Stimulated activated CD4-positive, alpha-beta T cell treated with anti-CD3 and anti-CD28 coated beads, Interleukin-1b, Interleukin-23, amount 100 ng/mL, for 48 hours (primary cell): ENCODE data around the gene PLA2G2F.
"Not testable (repeated sequence)": the region's sequence is repeated elsewhere in the genome, so short reads cannot be mapped to it uniquely, and the experiment has no call there.

Experiments used
- DNase-seq: peaks from one replicate; pipeline ENCODE4 v3.0.0-alpha.2; 2020

Gene PLA2G2F

DNA sequence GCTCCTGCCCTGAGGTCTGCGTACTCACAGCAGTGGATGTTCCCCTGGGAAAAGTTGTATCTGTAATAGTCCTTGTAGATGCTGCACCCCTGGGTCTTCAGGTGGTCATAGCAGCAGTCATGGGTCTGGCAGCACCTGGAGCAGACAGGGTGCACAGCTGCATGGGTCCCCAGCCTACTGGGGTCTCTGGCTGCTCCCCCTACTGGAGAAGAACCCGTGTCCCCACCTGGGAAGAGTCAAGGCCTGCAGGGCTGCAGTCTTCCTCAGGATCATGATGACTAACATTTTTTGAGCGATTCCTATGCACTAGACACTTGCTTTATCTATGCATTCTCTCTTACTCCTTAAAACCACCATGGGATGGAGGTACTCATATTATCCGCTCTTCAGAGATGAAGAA, 23.6 kb upstream of the PLA2G2F start:
- no peak for DNase-seq

DNA sequence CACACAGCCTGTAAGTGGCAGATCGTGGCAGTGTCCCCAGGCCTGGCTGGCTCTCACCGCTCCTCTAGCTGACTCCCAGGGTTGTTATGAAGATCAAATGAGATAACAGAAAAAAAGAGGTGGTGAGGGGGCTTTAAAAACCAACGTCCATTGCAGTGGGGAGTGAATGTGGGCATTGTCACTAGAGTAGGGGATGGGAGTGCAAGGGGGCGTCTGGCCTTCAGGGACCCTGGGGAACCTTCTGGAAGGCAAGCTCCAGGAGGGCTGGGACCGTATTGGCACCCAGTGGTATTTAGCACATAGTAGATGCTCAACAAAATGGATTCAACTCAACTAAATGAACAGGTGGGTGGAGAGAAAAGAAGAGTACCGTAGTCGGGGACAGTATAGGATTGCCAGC, 23.2 kb upstream of the PLA2G2F start:
- DNase-seq: no peak

DNA sequence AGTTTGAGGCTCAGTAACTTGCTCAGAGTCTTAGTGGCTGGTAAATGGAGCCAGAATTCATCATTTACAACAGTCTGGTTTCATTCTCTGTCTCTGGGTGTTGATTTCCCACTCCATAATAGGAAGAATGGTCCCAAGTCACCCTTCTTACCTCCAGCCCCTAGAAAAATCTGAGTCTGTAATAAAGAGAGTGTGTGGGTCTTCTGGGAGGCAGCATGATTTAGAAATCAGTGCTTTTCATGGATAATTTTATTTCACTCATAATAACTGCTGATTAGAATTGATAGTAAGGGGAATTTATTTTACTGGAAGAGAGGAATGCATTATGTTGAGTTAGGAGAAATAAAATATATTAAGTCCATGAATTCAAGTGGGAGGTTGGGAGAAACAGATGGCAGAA, 21.9 kb upstream of the PLA2G2F start:
- DNase-seq: no peak

DNA sequence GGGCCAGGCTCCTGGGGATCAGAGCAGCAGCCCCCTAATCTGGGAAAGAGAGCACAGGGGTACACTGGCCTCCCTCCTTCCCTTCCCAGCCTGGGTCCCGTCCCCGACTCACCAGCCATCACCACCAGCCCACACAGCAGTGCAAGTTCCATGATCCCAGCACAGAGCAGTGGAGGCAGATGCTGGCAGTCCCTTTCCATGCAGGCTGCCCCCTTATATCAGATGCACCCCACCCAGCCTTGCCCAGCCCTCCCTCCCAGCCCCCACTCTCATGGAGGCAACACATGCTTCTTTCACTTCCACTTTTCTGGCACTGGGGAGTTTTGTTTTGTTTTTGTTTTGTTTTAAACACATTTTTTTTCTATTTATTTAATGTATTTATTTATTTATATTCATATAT, 19.8 kb upstream of the PLA2G2F start, which contains the start of gene PLA2G2D:
TSS of gene PLA2G2D (minus strand) at position 190 of the 400 bp plus-strand sequence. CDS start at position 152, 38 bp downstream.
- DNase-seq: no peak

DNA sequence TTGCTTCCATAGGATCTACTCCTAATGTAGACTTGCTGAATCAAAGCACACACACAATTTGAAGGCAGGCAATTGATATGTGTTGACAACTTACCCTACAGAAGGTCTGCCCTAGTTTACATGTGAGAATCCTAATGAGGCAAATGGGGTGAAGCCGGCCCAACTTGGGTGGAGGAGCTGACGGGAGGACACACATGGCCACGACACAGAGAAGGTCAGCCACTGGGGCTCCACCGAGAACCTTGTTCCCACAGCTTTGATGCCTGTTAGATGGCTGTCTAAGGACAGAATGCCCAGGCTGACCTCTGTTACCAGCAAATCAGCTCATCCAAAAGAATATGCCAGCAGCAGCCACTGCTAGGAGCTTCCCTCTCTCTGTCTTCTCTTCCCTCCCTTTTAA, 18.3 kb upstream of the PLA2G2F start:
- DNase-seq: no peak

GRCh38 chr1:20123722-20124455, 15.2 kb upstream of the PLA2G2F start:
- no peak for DNase-seq

DNA sequence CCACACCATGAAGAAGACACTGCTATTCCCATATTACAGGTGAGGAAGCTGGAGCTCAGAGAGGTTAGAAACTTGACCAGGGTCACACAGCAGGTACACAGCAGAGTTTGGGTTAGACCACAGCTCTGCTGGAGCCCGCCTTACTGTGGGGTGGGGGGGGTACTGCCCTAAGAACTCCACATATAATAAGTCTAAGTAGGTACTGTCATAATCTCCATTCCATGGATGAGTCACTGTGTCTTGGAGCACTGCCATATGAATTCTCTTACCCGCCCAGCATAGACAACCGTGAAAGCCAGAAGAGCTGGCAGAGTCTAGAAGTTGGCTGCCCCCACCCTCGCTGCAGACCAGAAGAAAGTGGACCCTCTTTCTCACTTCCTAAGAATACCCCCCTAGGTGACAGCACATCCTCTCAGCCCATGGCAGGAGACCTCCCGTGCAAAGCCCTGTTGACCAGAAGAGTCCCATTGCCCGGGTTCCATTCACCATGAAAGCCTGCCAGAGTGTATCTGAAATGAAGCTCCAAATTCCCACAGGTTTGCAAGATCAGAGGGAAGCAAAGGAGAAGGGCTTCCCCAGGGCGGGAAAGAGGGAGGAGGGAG, 14.6 kb upstream of the PLA2G2F start:
- no peak for DNase-seq

GRCh38 chr1:20125100-20125499, 14.0 kb upstream of the PLA2G2F start:
- DNase-seq: no peak

DNA sequence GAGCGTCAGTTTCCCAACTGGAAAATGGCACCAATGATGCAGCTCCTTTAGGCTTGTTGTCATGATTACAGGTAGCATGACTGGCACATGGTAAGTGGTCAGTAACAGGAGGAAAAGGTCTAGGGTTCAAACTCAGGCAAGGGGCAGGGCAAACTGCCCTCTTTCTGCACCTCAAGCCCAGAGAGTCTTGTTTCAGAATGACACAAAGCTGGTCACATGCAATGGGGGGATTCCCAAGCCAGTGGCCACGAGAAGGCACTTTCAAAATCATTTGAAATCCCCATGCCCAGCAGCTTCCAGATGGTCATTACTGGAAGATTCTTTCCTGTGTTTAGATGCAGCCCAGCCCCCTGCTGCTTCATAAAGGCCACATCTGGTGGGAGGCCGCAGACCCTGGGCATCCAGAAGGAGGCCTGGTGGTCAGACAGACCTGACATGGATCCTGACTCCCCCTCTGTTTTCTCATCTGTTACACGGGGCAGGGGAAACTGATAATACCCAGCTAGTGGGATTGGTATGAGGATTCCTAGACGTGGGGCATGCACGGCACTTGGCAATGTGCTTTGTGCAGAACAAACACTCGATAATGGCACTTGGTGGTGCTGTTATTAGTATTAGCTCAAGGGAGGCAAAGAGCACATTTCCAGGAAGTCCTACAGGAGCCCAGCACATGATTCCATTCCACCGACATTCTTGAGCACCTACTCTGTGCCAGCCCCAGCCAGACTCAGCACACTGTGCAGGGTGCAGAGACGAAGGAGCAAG, 12.9 kb upstream of the PLA2G2F start:
- no peak for DNase-seq

GRCh38 chr1:20126806-20127440, 12.2 kb upstream of the PLA2G2F start:
- DNase-seq: no peak

GRCh38 chr1:20130518-20130917, 8.6 kb upstream of the PLA2G2F start:
- DNase-seq: not testable (repeated sequence)

DNA sequence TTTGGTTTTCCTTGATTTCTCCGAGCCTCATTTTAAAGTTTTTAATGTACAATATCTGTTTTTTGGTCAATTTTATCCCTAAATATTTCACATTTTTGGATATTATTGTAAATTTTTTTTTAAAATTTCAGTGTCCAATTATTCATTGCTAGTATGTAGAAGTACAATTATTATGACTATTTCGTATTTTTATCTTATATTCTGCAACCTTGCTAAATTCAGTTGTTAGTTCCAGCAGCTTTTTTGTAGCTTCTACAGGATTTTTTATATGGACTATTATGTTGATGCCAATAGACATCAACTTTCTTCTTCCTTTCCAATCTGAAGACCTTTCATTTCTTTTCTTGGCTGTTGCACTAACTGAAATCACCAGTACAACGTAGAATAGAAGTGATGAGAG, 4.1 kb upstream of the PLA2G2F start:
- no peak for DNase-seq

GRCh38 chr1:20136249-20136648, 2.9 kb upstream of the PLA2G2F start:
- no peak for DNase-seq

DNA sequence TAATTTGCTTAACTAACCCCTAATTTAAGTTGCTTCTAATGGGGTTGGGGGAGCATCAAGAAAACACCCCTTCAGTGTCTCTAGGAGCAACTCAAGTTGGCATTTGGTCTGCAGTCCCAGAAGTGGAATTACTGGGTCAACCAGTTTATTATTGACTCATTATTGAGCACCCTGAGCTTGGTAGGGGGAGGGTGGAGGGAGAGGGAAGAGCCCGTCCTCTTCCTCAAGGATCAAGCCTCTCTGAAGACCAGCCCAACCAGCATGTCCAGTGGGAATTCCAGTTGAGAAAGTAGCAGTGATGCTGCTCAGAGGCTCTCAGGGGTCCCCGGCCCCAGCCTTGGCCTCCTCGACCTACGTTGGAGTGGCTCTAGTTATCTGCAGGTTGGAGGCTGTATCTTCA, 2.1 kb upstream of the PLA2G2F start:
- no peak for DNase-seq

GRCh38 chr1:20137604-20138003, 1.5 kb upstream of the PLA2G2F start:
- DNase-seq: no peak

GRCh38 chr1:20138346-20138745, 777 bp upstream of the PLA2G2F start:
- DNase-seq: no peak

GRCh38 chr1:20139776-20140612, 871 bp downstream of the PLA2G2F start:
- no peak for DNase-seq

DNA sequence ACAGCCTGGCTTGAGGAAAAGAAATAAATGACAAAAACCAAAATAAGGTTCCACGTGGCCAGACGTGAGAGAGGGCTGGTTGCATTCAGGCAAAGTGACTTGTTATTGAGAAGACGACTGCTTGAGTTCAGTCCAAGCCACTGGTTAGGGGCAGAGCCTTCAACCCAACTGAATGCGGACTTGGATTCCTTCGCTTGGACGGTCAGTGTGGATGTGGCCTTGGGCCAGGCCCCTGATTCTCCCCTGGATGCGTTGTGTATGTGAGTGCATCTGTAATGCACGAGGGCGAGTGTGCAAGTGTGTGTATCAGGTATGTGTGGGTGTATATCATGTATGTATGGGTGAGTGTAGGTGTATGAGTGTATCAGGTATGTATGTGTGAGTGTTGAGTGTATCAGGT, 1.9 kb downstream of the PLA2G2F start:
- no peak for DNase-seq

DNA sequence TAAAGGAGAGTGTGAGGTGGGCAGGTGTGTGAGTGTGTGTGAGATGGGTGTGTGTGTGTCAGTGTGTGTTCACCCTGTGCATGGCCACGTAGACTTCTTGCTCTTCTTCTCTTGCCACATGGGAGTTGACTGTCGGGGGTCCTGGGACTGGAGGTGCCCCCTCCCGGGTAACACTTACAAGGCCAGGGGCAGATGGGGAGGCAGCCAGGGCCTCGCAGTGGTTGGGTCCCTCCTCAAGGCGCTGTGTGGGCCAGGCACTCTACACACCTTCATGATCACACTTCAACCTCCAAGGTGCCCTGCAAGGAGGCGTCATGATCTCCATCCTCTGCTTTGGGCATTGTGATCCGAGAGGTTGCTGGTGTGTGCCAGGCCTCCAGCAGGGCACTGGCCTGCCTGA, 2.3 kb downstream of the PLA2G2F start:
- no peak for DNase-seq

DNA sequence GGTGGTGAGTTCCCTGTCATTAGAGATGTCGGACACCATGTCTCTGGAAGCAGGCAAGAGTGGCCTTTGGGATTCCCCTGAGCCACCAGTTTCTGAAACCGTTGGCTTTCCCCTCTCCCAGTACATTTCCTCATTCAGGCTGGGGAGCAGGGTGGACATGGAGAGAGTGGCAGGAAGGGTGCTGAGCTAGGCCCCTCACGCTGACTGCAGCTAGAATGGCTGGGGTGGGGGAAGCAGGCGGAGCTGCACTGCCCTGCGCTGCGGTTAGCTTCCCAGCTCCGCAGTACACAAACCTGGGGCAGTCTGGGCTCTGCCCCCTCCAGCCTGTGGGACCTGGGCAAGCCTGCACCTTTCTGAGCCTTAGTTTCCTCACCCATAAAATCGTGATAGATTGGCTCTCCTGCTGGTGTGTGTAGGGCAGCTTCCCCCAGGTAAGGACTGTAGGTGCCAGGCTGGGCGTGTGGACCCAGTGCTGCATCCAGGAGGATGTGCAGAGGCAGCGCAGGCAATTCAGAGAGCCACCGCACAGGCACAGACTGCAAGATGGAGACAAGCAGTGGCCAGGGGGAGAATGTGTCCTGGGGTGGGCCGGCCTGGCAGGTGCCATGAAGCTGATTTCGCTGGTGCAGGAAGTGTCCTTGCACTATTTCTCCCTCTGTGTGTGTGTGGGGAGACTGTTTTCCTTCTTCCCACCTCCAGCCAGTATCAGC, 3.0 kb downstream of the PLA2G2F start:
- DNase-seq: no peak

DNA sequence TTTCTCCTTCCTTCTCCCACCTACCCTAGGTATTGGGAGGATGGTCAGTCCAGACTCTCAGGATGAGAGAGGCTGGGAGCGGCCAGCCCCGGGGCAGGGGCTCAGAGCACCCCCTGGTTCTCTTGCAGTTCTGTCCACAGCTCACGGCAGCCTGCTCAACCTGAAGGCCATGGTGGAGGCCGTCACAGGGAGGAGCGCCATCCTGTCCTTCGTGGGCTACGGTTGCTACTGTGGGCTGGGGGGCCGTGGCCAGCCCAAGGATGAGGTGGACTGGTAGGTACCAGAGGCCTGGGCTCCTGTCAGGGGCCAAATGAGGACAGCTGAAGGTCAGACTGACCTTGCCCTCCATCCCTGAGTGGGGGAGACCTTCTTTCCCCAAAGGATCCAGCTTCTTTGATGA, 4.2 kb downstream of the PLA2G2F start:
- DNase-seq: no peak
